ENCODE measurements around the gene USP22.

USP22 gene

DNA sequence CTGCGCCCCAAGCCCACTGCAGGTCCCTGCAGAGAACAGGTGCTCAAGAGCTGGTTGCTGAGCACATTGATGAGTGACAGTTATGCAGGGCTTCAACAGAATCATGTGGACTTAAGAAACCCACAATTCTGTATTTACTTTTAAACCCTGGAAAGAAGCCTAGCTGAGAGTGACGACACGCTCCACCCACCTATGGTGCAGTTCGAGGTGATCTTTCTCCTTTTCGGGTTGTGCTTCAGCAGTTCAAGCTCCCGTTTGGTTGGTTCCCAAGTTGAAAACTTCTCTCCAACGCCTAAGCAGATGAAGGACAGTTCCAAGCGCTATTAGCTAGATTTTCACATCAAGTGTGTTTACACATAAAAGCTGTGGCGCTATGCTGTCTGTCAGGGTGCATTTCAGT lies 23.9 kb downstream of the USP22 start:
- DNase-seq: no peak

DNA sequence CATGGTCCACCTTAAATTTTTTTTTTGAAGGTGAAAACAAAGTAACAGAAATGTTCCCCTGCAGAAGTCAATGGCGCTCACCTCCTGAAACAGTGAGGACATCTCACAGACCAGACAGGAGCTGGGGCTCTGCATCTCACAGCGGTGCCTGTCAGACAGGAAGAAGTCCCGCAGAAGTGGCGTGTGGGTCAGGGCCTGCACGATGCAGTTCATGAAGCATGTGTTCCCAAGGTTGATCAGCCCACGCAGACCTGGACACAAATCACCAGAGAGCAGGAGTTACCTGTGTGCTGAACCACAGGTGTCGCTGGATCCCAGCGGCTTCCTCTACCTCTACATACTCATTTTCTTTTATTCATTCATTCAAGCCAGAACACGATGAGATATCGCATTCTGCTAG lies 24.9 kb downstream of the USP22 start:
- DNase-seq: no peak

DNA sequence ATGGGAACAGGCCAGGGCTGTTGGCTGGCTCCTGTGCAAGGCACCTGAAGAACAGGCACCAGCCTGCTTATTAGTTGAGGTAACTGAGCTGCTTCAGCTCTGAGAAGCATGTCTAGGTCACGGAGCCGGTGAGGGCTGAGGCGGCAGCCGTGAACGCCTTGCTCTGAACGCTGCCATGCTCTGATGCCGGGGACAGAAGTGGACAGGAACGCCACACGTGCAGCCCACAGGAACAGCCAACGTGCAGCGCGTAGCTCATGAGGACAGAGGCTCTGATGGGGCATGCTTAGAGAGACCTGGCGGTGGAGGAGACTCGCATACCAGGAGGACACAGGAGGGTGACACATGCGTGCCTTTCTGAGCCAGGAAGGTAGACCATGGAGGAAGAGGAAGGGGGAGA lies 25.6 kb downstream of the USP22 start:
- DNase-seq: no peak

GRCh38 chr17:21016826-21017225 lies 26.0 kb downstream of the USP22 start:
- DNase-seq: no peak

GRCh38 chr17:21015564-21015963 lies 27.2 kb downstream of the USP22 start:
- DNase-seq: no peak

- no peak for DNase-seq
Measured at GRCh38 chr17:21014498-21014897, 28.3 kb downstream of the USP22 start.

GRCh38 chr17:21013983-21014382 lies 28.8 kb downstream of the USP22 start:
- no peak for DNase-seq

GRCh38 chr17:21012736-21013135 lies 30.1 kb downstream of the USP22 start:
- no peak for DNase-seq

DNA sequence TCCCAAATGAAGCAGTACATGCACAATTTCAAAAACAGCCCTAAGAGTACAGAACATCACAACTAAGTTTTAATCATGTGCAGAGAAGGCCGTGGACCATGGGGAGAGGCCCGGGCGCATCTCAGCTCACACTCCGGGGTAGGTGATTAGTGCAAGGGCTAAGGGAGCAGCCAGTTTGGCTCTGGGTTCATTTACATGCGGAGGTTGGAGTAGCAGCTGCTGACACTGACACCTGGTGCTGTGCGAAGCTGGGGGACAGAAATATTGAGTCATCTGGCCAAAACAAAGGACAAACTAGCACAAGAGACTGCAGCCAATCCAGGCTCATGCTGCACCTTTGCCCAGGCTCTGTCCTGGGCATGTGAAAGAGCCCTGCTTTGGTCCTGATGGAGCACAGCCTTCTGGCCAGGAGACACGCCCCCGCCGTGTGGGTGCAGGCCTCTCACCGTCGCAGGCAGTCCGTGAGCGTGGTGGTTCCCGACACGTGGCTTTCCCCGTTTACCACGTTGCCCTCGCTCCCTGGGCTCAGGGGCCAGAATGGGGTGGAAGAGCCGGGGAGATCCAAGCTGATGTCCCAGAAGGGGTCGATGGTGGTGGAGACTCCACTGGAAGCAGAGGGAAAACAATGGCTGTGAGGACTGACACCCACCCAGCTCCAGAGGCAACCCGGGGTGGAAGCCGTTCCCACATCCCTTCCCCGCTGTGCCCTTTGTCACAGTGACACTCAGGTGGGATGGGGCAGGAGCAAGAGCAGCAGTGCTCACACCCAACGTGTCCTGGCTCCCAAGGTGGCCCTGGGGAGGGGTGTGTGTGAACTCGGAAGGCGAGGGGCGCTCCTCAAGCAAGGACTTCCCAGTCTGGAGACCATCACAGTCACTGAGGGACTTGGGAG lies 31.9 kb downstream of the USP22 start:
- no peak for DNase-seq

- DNase-seq: no peak
Measured at GRCh38 chr17:21008992-21009671, 33.7 kb downstream of the USP22 start.

DNA sequence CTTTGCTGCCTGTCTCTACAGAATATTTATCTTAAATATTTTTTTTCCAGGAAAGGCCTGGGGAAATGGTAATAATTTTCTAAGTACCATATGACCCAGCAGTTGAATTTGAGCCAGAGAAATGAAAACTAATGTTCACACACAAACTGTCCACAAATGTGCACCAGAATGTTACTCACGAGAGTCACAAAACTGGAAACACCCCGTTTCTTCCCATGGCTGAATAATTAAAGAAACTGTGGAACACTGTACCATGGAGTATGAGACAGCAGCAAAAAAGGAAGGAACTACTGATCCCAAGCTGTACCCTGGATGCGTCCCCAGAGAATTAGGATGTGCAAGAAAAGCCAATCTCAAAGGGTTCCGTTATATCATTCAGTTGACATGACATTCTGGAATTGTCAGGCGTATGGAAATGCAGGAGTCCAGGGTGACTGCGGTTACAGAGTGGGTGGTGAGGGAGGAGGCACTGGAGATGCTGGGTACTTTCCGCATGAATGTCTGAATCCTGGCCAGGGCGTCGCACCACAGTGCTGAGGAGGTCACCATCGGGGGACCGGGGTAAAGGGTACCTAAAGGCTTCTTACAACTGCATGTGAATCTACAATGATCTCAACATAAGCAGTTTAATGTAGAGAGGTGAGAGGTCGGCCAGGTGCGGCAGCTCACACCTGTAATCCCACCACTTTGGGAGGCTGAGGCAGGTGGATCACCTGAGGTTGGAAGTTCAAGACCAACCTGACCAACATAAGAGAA lies 34.5 kb downstream of the USP22 start:
- no peak for DNase-seq

DNA sequence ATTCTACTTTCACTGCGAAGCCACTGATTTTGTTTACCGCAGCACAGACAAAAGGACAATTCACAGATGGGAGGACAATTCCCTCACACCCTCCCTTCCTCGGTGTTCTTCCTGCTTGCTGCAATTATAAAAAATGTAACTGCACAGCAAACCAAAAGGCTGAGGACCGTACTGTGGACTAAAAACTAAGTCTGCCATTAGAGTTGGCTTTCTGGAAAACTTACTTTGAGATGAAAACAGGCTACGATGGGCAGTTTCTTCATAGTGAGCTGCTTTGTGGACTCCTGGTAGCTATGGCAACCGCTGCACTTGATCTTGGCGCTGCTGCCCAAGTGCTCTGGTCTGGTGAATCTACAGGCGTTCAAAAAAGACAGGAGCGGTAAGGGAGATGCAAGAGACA lies 35.2 kb downstream of the USP22 start:
- no peak for DNase-seq

DNA sequence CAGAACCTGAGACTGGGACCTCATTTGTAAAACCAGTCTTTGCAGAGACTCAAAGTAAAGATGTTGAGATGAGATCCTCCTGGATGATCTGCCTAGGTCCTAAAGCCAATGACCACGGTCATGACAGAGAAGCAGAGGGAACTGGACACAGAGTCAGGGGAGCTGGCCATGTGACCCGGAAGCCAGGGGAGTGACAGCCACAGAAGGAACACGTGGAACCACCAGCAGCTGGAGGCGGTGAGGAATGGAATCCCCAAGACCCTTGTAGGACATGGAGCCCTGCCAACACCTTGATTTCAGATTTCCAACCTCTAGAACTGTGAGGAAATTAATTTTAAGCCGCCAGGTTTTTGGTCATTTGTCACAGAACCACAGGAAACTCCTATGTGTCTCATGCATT lies 37.0 kb downstream of the USP22 start:
- no peak for DNase-seq

DNA sequence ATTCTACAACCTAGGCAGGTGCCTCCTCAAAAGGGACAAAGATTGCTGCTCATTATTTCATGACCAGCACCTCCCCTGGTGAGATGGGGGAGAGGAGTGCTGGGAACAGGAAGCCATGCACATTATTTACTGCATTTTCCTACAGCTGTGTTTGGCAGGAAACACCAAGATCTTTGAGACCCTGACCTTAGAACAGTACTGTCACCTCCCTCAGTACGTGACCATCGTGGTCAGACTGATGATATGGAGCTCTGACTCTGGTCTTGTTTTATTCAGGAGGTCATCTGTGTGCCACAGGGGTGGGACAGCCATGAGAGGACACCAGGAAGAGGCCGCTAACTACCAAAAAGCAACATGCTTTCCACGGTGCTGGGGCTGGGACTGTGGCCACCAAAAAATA lies 37.4 kb downstream of the USP22 start:
- DNase-seq: no peak

DNA sequence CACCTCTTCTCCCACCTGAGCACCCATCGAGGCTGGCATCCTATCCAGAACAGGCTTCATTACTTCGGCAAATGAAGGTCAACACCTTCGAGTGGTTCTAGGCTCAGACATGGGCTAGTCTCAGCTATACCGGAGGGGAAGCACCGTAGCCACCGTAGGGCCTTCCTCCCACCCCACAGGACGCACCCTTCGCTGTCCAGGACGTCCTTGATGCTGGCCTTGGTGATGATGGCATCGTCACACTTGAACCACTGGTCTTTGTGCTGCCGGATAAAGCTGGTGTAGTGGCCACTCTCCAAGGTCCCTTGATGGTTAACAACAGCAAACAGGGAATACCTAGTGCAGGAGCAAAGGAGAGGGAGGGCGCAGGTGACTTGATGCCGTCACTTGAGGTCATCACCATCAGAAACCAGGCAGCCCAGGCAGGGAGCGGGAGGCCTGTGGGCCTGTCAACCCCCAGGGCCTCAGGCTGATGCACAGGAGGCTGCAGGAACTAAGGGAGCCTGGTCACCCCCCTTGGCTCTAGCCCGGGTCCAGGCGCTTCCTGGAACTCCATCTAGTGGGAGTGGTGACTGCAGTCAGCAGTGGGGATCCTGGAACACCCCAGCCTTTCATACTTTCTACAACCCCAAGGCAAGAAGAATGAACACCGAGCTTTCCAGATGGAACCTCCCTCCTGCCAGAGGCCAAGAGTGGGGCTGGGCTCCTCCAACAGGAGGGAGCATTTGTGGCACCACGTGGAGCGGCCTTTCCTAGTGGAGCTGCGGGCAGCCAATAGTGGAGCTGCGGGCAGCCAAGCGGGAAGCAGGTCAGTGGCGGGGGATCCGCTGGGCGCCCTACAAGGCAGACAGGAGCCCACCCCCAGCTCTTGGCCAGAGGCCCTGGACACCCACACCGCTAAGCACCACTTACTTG lies 38.5 kb downstream of the USP22 start:
- no peak for DNase-seq

GRCh38 chr17:21003007-21003621 lies 39.7 kb downstream of the USP22 start:
- no peak for DNase-seq

GRCh38 chr17:21002309-21003006 lies 40.4 kb downstream of the USP22 start:
- no peak for DNase-seq

GRCh38 chr17:21001813-21002221 lies 41.0 kb downstream of the USP22 start:
- no peak for DNase-seq

DNA sequence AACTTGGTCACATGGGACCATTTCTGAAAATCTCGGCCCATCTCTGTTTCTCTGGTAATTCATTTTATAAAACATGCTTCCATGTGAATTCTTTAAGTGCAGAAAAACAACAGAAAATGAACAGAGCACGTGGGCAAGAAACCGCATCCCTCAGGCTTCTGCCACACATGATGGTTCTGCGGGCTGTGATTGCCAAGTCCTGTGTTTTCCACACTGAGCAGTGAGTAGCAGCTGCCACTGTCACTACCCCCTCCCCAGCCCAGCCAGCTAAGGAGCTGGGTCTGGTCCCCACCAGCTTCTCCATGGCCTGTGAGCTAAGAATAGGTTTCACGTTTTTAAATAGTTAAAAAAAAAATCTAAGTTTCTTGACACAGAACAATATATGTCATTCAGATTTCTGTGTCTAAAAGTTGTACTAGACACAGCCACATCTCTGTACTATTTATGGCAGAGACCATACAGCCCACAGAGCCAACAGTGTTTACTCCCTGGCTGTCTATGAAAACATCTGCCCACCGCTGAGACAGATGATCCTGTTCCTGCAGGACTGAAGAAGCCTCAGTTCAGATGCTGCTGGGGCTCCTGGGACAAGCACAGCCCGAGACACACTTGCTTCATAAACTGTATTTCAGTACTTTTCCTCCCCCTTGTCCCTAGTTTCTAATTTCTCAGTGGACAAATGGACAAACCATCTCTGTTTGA lies 41.5 kb downstream of the USP22 start:
- DNase-seq: no peak

DNA sequence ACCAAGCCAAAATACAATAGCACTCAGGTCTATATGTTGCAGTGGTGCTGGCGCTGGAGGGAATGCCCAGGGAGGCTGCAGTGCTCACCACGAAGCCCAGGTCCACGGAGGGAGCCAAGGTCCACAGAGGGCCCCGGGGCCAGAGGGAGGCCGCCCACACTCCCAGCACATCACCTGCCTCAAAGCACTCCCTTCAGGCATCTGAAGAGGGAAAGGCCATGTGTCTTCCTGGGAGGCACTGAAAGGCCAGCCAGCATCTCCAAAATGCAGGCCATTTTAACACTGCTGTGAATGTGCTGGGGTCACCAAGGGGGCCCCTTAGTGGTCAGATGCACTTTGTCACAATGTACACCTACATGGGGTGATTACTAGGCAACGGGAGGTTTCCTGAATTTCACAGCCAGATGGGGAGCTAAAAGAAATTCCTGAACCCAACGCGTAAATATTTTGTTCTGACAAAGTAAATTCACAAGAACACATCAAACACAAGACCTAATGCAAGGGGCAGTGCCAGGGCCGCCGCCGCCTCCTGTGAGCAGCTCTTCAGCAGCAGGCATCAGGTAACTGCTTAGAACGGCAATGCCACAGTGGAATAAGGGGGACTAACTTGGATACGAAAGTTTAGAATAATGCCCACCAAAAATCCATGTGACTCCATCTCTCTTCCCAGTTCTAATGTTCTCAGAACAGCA lies 42.8 kb downstream of the USP22 start:
- no peak for DNase-seq
